ENCODE data around the gene EFNA5. TPM values are rescaled to one million over a fixed set of nuclear protein-coding genes. Genes with fewer than 3 reads are reported as not detected.

The EFNA5 gene
- total and polyA plus RNA-seq, 2 donors from 2014 or later: 5.9 to 54.4 TPM

- intact Hi-C loops (cut with DNase I): no loop called here
- no peak overlapping the region for H3K9ac ChIP-seq (ENCODE audit: low read length in 3 of 3)
- DNase-seq (no peak), FAIRE-seq (no peak)
- TF ChIP-seq CTCF (IDR thresholded peaks at IDR 0.05; ENCODE audit: borderline replicate concordance, extremely low read depth, insufficient read depth): no peak
- H3K36me3 ChIP-seq (ENCODE audit: control insufficient read depth in 2 of 3, insufficient read depth in 3 of 3, low read length in 3 of 3): no peaks in the 10 kb centered on the region
- no peak overlapping the region for H3K27ac ChIP-seq (ENCODE audit: low read depth in 2 of 2, low read length in 2 of 2)
- H3K9me3 ChIP-seq (ENCODE audit: control insufficient read depth in 2 of 3, insufficient read depth in 1 of 3, low read length in 3 of 3): no peaks in the 10 kb centered on the region
- H3K4me1 ChIP-seq (ENCODE audit: control insufficient read depth in 2 of 3, insufficient read depth in 2 of 3, low read depth in 1 of 3, low read length in 3 of 3): peaks cover 0 to 9% (median 0%) of the 10 kb centered on the region in 3 donors
- no peak overlapping the region for H3K4me3 ChIP-seq (ENCODE audit: low read length in 3 of 3)
- no peaks in the 10 kb centered on the region for H3K27me3 ChIP-seq (ENCODE audit: control insufficient read depth, insufficient read depth, low read length)
Measured at GRCh38 chr5:107675201-107675600, 4.5 kb upstream of the EFNA5 start.

GRCh38 chr5:107674655-107675054 lies 3.9 kb upstream of the EFNA5 start:
- H3K9me3 ChIP-seq (ENCODE audit: control insufficient read depth in 2 of 3, insufficient read depth in 1 of 3, low read length in 3 of 3): no peaks in the 10 kb centered on the region
- intact Hi-C loops (cut with DNase I): no loop called here
- no peak overlapping the region for H3K4me3 ChIP-seq (ENCODE audit: low read length in 3 of 3)
- no peaks in the 10 kb centered on the region for H3K36me3 ChIP-seq (ENCODE audit: control insufficient read depth in 2 of 3, insufficient read depth in 3 of 3, low read length in 3 of 3)
- no peaks in the 10 kb centered on the region for H3K27me3 ChIP-seq (ENCODE audit: control insufficient read depth, insufficient read depth, low read length)
- FAIRE-seq (no peak), DNase-seq (no peak)
- H3K27ac ChIP-seq (ENCODE audit: low read depth in 2 of 2, low read length in 2 of 2): no peak overlapping the region
- no peak for TF ChIP-seq CTCF (IDR thresholded peaks at IDR 0.05; ENCODE audit: borderline replicate concordance, extremely low read depth, insufficient read depth)
- no peak overlapping the region for H3K9ac ChIP-seq (ENCODE audit: low read length in 3 of 3)
- H3K4me1 ChIP-seq (ENCODE audit: control insufficient read depth in 2 of 3, insufficient read depth in 2 of 3, low read depth in 1 of 3, low read length in 3 of 3): peaks cover 0 to 9% (median 0%) of the 10 kb centered on the region in 3 donors

- intact Hi-C loops (cut with DNase I): no loop called here
- TF ChIP-seq CTCF (IDR thresholded peaks at IDR 0.05; ENCODE audit: borderline replicate concordance, extremely low read depth, insufficient read depth): peak; percentile 95
- no peaks in the 10 kb centered on the region for H3K27me3 ChIP-seq (ENCODE audit: control insufficient read depth, insufficient read depth, low read length)
Measured at GRCh38 chr5:107673368-107674136, 2.8 kb upstream of the EFNA5 start.

More at GRCh38 chr5:107673368-107674136, 2.8 kb upstream of the EFNA5 start:
- peak overlapping the region; percentile 29 to 60 (median 48) for H3K9ac ChIP-seq (ENCODE audit: low read length in 3 of 3)
- H3K4me3 ChIP-seq (ENCODE audit: low read length in 3 of 3): peak overlapping the region; percentile 62 to 83 (median 68)
- no peaks in the 10 kb centered on the region for H3K9me3 ChIP-seq (ENCODE audit: control insufficient read depth in 2 of 3, insufficient read depth in 1 of 3, low read length in 3 of 3)
- DNase-seq (peak; percentile 89 to 95 (median 92)), FAIRE-seq (peak; percentile 76)
- H3K4me1 ChIP-seq (ENCODE audit: control insufficient read depth in 2 of 3, insufficient read depth in 2 of 3, low read depth in 1 of 3, low read length in 3 of 3): peaks cover 0 to 14% (median 0%) of the 10 kb centered on the region in 3 donors
- no peaks in the 10 kb centered on the region for H3K36me3 ChIP-seq (ENCODE audit: control insufficient read depth in 2 of 3, insufficient read depth in 3 of 3, low read length in 3 of 3)
- peak overlapping the region; percentile 65 to 67 for H3K27ac ChIP-seq (ENCODE audit: low read depth in 2 of 2, low read length in 2 of 2)

All from kidney (tissue), 14 donors.